ENCODE results near the gene RNF220. TPM values are rescaled to one million over a fixed set of nuclear protein-coding genes. Genes with fewer than 3 reads are reported as not detected.

RNF220 gene
- total and polyA plus RNA-seq, 2 of the 13 experiments (the other 11 are each of a cell fraction or from before 2014, with no cell fraction given) = 48.2 to 72.1 TPM

DNA sequence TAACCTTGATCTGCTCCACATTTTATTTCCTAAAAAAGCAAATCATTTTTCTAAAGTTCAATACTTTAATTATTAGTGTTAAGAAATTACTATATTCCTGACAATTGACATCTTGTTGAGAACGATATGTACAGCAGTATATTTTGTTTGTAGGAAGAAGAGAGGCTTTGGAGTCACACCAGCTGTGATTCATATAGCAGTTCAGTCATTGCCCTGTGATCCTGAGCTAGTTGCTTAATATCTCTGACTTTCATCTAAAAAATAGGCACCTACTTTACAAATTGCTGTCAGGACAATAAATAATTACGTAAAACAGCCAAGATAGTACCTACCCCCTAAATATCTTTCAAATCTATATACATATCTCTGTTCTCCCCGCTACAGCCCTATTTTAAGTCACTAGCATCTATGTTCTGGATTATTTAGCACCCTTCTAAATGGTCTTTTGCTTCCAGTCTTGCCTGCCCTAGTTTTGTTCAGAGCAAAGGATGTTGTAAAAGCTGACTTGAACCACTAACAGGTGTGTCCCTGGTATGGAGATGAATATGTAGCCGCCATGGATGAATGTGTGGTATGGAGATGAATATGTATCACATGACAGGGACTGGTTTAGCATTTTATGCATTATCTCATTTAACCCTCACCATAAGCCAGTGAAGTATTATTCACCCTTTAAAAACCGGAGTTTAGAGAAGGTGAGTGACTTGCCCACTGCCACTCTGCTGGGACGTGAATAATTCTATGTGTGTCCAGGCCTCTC is 42.2 kb downstream of the RNF220 start (continued):
- TF ChIP-seq CENPX (CRISPR knock-in tag; IDR thresholded peaks at IDR 0.05) (no peak), IKZF4 (CRISPR knock-in tag; IDR thresholded peaks at IDR 0.05; ENCODE audit: borderline replicate concordance, low read depth, not compliant biosample characterization) (no peak), MAZ (IDR thresholded peaks at IDR 0.05; ENCODE audit: borderline replicate concordance, low read depth, low read length) (no peak), MAZ (CRISPR knock-in tag; IDR thresholded peaks at IDR 0.05; ENCODE audit: low read depth) (no peak), SRY (CRISPR knock-in tag; IDR thresholded peaks at IDR 0.05) (no peak)
- TF ChIP-seq, protein P1, sequence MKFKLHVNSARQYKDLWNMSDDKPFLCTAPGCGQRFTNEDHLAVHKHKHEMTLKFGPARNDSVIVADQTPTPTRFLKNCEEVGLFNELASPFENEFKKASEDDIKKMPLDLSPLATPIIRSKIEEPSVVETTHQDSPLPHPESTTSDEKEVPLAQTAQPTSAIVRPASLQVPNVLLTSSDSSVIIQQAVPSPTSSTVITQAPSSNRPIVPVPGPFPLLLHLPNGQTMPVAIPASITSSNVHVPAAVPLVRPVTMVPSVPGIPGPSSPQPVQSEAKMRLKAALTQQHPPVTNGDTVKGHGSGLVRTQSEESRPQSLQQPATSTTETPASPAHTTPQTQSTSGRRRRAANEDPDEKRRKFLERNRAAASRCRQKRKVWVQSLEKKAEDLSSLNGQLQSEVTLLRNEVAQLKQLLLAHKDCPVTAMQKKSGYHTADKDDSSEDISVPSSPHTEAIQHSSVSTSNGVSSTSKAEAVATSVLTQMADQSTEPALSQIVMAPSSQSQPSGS (CRISPR knock-in tag; IDR thresholded peaks at IDR 0.05) = no peak
- TF ChIP-seq, protein P2, sequence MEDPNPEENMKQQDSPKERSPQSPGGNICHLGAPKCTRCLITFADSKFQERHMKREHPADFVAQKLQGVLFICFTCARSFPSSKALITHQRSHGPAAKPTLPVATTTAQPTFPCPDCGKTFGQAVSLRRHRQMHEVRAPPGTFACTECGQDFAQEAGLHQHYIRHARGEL (CRISPR knock-in tag; IDR thresholded peaks at IDR 0.05) = no peak

DNA sequence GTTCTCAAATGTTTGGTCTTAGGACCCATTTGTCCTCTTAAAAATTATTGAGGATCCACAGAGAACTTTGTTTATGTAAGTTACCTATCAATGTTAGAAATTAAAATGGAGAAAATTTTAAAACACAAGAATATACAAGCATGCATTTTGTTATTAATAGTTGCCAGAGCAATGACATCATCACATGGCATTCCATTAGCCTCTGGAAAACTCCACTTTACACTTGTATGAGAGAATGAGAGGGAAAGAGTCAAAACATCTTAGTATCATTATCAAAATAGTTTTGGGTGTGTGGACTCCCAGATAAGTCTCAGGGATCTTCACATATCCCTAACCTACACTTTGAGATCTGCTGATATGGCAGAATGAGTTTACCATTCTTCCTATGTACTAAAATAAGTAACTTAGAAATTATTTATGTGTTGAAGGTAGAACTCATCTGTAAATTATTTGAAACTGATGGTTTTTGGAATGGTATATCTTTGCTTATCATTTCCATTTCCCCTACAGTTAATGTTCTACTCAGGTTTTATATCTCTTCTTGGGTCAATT is 48.8 kb downstream of the RNF220 start:
- no TSS peak for BruUV-seq (replicated peaks)
- Histone ChIP-seq H3K36me3 (replicated peaks in 1 of 2; ENCODE audit: control insufficient read depth in 1 of 2, insufficient read depth in 2 of 2, low read length in 2 of 2) (peaks cover 0 to 4% of the 10 kb centered on the region in 2 experiments; a peak in 2 of 5 replicates), H3K27me3 (ENCODE audit: control insufficient read depth in 1 of 2, insufficient read depth in 2 of 2, low read length in 2 of 2) (no peaks in the 10 kb centered on the region; a peak in 2 of 5 replicates), H3K27ac (ENCODE audit: extremely low read length, insufficient read depth, low read length) (no peak overlapping the region), H3K9me3 (ENCODE audit: low read length) (no peaks in the 10 kb centered on the region), H3K4me2 (ENCODE audit: low read depth, low read length) (no peak overlapping the region), H3K4me1 (ENCODE audit: insufficient read depth, low read length) (no peaks in the 10 kb centered on the region), H3K9ac (ENCODE audit: insufficient read depth, low read depth, low read length) (no peak overlapping the region), H3K79me2 (ENCODE audit: insufficient read depth, low read length) (no peaks in the 10 kb centered on the region), H4K20me1 (ENCODE audit: insufficient read depth, low read length) (0 out of 2 replicates have a peak, but pooled peaks cover 4% of the 10 kb centered on the region), H2AFZ (ENCODE audit: low read length) (no peak overlapping the region), H3K4me3 (replicated peaks in 1 of 3; ENCODE audit: insufficient read depth in 1 of 3, low read depth in 2 of 3, low read length in 3 of 3) (no peak overlapping the region)
- no peak for ATAC-seq
- POLR2A ChIA-PET = no interaction called here
- in situ Hi-C loops (cut with HindIII; ENCODE audit: extremely low pct_ligation_motif_present, low pct_unique_long_range_greater_than_20kb) = no loop called here
- intact Hi-C loops (cut with micrococcal nuclease; ENCODE audit: unreplicated experiment) = no loop called here
- no peak for FAIRE-seq
- CTCF ChIA-PET (ENCODE audit: low intra/inter-chr PET ratio, low total read pairs) = no interaction called here
- no peak for DNase-seq (ENCODE audit: low spot score)
- no peak for TF ChIP-seq ZNF383 (CRISPR knock-in tag; IDR thresholded peaks at IDR 0.05; ENCODE audit: borderline replicate concordance)
- TF ChIP-seq SIX1 (CRISPR knock-in tag; IDR thresholded peaks at IDR 0.05; ENCODE audit: borderline replicate concordance) = no peak
- peak; percentile 42 to 82; a peak in 3 of 4 replicates for TF ChIP-seq MAFK (conservative IDR thresholded peaks at IDR 0.05 in 1 of 2, IDR thresholded peaks at IDR 0.05 in 1 of 2; ENCODE audit: low read length in 2 of 2)
- TF ChIP-seq, protein P3, sequence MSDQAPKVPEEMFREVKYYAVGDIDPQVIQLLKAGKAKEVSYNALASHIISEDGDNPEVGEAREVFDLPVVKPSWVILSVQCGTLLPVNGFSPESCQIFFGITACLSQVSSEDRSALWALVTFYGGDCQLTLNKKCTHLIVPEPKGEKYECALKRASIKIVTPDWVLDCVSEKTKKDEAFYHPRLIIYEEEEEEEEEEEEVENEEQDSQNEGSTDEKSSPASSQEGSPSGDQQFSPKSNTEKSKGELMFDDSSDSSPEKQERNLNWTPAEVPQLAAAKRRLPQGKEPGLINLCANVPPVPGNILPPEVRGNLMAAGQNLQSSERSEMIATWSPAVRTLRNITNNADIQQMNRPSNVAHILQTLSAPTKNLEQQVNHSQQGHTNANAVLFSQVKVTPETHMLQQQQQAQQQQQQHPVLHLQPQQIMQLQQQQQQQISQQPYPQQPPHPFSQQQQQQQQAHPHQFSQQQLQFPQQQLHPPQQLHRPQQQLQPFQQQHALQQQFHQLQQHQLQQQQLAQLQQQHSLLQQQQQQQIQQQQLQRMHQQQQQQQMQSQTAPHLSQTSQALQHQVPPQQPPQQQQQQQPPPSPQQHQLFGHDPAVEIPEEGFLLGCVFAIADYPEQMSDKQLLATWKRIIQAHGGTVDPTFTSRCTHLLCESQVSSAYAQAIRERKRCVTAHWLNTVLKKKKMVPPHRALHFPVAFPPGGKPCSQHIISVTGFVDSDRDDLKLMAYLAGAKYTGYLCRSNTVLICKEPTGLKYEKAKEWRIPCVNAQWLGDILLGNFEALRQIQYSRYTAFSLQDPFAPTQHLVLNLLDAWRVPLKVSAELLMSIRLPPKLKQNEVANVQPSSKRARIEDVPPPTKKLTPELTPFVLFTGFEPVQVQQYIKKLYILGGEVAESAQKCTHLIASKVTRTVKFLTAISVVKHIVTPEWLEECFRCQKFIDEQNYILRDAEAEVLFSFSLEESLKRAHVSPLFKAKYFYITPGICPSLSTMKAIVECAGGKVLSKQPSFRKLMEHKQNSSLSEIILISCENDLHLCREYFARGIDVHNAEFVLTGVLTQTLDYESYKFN (CRISPR knock-in tag; conservative IDR thresholded peaks at IDR 0.05) = no peak
- peak; percentile 70 for TF ChIP-seq ATF7 (IDR thresholded peaks at IDR 0.05)
- TF ChIP-seq ATF7 (CRISPR knock-in tag; IDR thresholded peaks at IDR 0.05) = no peak
- TF ChIP-seq, protein P4, sequence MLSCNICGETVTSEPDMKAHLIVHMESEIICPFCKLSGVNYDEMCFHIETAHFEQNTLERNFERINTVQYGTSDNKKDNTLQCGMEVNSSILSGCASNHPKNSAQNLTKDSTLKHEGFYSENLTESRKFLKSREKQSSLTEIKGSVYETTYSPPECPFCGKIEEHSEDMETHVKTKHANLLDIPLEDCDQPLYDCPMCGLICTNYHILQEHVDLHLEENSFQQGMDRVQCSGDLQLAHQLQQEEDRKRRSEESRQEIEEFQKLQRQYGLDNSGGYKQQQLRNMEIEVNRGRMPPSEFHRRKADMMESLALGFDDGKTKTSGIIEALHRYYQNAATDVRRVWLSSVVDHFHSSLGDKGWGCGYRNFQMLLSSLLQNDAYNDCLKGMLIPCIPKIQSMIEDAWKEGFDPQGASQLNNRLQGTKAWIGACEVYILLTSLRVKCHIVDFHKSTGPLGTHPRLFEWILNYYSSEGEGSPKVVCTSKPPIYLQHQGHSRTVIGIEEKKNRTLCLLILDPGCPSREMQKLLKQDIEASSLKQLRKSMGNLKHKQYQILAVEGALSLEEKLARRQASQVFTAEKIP (CRISPR knock-in tag; IDR thresholded peaks at IDR 0.05; ENCODE audit: borderline replicate concordance) = no peak
